ENCODE measurements around the gene UBE2Q1.

The UBE2Q1 gene

DNA sequence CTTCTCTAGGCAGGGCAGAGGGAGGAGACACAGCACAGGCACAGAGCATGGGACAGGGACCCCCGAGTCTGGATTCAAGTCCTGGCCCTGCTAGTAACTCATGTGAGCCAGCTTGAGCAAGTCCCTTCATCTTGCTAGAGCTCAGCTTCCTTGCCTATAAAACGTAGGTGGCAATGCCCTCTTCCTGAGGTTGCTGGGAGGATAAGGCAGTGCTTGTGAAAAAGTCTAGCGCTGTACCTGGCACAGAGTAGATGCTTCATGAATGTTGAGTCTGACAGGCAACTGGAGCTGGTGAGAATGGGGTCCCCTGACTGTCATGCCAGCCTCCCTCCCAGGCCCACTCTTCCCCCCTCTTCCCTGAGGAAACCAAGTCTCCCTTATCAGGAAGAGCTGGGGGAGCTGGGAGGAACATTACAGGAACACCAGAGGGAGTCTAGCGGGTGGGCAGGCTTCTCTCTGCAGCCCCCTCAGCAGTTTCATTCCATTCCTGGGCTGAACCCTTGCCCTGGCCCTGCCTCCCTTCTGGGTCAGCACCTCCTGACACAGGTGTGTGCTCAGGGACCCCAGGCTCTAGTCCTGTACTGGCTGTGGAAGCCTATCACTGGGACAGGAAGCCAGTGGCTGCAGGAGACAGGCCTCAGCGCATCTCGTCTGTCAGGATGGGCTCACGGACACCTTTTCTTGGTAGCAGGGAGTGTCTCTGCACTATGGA is 19.0 kb upstream of the UBE2Q1 start:
- no peak for DNase-seq (ENCODE audit: low spot score)

DNA sequence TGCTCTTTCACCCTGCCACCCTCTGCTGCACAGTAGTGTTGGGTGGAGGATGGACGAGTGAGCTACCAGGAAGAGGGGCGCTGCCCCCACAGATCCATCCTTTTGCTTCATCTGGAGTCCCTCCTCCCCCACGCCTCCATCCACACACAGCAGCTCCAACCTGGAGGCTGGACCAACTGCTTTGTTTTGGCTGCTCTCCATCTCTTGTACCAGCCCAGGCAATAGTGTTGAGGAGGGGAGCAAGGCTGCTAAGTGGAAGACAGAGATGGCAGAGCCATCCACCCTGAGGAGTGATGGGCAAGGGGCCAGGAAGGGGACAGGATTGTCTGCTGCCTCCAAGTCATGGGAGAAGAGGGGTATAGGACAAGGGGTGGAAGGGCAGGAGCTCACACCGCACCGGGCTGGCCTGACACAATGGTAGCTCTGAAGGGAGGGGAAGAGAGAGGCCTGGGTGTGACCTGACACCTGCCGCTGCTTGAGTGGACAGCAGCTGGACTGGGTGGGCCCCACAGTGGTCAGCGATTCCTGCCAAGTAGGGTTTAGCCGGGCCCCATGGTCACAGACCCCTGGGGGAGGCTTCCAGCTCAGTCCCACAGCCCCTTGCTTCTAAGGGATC is 17.6 kb upstream of the UBE2Q1 start:
- DNase-seq (ENCODE audit: low spot score), result no peak

DNA sequence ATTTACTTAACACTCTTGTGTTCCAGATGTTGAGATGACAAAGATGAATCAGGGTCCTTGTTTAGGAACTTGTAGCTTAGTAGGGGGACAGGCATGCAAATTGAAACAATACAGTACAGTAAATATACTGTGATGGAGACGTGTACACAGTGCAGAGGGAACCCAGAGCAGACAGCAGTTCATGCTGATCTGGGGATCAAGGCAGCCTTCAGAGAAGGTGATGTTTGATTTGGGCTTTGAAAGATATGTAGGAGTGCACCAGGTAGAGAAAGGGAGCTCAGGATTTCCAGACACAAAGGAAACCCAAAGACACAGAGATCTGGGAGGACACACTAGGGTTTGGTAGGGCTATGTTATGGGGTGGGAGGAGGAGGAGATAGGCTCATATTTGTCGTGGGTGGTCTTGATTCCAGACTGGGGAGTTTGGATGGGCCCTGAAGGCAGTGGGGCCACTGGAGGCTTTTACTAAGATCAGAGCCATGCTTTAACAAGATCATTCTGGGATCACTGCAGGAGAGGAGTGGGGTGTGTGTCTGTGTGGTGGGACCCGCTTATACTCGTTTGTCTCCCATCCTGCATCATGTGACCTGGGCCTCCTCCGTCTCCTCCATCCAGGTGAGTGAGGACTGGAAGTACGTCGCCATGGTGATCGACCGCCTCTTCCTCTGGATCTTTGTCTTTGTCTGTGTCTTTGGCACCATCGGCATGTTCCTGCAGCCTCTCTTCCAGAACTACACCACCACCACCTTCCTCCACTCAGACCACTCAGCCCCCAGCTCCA is 16.9 kb upstream of the UBE2Q1 start:
- no peak for DNase-seq (ENCODE audit: low spot score)

DNA sequence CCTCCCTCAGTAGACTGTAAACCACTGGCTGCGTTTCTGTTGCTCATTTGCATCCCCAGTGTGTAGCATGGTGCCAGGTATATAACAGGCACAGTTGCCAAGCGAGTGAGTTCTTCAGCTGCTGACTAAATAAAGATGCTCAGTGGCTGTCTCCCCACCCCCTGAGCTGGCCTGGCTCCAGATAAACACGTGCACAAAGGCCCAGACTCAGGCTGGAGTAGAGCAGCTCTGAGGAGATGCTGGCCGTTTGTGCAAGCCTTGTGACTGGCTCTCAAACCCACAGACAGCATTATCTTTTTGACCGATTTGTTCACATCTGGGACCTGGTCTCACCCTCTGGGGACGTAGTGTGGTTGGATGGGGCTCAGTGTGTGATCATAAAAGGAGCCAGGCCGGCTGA is 16.3 kb upstream of the UBE2Q1 start:
- DNase-seq (ENCODE audit: low spot score), result no peak

DNA sequence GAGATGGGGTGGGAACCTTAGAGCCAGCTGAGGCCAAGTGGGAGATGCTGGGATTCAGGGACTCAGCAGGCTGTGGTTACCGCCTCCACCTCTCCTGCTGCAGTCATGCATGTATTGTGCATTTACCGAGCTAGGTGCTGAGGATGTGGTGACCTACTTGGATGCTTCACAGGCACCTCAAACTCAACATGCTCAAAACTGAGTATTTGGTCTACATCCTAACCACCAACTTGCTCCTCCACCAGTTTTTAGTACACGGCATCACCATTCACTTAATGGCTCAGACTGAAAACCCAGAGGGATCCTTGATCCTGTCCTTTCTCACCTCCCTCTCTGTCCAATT is 14.7 kb upstream of the UBE2Q1 start:
- DNase-seq (ENCODE audit: low spot score), result no peak

DNA sequence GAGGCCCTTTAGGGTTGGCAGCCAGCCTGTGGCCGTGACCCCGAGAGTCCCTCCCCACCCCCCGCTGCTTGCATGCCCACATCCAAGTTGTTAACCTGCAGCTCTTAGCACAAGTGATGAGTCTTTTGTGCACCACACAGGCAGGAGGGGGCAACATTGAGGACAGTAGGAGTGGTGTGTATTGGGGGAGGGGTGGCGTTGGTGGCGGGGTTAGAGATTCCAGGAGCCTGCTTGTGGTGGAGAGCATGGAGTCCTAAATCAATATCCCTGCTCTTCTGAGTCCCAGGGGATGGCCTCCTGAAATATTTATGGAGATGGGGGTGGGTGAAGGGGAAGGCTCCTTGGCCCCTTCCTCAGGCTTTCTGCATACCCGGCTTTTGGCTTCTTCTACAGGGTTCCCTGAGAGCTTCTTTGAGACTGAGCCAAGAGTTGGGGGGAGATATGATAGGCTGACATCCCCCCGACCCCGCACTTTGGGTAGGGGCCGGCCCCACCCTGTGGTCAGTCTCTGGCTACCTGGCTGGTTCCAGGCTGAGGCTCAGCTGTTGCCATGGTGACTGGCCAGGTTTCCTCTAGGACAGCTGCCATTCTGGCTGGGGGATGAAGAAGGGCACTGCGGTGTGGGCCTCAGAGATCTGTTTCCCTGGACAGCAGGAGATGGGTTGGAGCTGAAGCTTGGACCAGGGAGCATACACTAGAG is 14.2 kb upstream of the UBE2Q1 start:
- no peak for DNase-seq (ENCODE audit: low spot score)

DNA sequence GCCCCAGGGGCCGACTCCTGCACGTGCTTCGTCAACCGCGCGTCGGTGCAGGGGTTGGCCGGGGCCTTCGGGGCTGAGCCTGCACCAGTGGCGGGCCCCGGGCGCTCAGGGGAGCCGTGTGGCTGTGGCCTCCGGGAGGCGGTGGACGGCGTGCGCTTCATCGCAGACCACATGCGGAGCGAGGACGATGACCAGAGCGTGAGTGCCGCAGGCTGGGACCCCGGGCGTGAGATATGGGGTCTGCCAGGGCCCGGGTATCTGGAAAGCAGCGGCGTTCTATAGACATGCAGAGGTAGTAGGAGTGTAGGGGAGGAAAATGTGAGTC is 13.5 kb upstream of the UBE2Q1 start:
- DNase-seq (ENCODE audit: low spot score), result no peak

DNA sequence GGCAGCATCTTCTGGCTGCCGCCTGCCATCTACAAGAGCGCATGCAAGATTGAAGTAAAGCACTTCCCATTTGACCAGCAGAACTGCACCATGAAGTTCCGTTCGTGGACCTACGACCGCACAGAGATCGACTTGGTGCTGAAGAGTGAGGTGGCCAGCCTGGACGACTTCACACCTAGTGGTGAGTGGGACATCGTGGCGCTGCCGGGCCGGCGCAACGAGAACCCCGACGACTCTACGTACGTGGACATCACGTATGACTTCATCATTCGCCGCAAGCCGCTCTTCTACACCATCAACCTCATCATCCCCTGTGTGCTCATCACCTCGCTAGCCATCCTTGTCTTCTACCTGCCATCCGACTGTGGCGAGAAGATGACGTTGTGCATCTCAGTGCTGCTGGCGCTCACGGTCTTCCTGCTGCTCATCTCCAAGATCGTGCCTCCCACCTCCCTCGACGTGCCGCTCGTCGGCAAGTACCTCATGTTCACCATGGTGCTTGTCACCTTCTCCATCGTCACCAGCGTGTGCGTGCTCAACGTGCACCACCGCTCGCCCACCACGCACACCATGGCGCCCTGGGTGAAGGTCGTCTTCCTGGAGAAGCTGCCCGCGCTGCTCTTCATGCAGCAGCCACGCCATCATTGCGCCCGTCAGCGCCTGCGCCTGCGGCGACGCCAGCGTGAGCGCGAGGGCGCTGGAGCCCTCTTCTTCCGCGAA is 12.9 kb upstream of the UBE2Q1 start:
- DNase-seq (ENCODE audit: low spot score), result no peak

DNA sequence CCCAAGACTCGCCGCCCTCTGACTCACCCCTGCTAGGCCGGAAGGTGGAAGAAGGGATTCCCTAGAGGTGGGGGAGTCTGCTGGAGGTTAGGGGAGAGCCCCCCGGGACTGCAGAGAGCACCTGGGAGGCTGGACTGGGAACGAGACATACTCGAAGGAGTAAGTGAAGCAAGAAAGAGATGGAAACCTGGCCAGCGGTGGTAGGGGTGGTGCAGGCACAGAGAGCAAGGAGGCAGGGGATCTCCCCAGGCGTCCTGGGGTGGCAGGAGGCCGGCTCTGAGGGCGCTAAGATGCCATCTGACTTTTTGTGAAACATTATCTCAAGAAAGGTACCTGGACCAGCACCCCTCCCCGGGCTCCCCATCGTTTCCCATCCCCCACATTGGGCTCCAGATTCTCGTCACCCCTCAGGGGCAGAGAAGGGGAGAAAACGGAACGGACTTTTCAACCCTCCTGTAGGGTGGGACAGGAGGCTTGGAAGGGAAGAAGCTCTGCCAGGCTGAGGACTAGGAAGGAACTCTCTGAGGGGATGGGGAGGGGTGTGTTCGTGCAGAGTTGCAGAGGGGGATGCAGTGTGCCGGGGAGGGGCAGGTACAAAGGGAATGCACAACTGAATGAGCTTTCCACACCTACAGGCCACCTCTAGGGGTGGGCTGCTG is 9.8 kb upstream of the UBE2Q1 start:
- DNase-seq (ENCODE audit: low spot score), result no peak

DNA sequence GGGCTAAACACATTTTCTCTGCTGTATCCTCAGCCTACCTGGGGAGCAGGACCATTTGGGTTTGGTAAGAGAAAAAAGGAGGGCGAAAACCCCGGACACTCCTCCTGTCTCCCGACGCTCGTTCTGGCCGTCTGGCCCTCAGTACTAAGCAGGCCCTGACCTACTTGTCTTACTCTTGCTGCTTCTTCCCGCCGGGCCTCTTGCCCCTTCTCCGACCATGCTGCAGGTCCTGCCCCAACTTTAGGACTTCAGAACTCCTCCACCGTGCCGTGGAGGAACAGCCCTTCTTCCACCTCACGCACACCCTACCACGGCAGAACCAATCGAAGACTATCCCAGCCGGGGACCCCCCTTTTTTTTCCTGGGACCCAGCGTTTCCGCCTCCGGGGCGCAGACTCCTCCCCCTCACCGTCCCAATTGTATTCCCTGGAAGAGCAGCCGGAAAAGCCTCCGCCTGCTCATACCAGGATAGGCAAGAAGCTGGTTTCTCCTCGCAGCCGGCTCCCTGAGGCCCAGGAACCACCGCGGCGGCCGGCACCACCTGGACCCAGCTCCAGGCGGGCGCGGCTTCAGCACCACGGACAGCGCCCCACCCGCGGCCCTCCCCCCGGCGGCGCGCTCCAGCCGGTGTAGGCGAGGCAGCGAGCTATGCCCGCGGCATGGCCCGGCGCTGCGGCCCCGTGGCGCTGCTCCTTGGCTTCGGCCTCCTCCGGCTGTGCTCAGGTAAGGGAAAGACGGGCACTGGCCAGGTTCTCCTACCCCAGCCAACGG is 9.1 kb upstream of the UBE2Q1 start, which contains the start of gene CHRNB2:
Gene CHRNB2 (plus strand): TSS at position 393 of the 771 bp plus-strand sequence. CDS start 267 bp downstream, at position 660.
- peak; percentile 37 for DNase-seq (ENCODE audit: low spot score)

DNA sequence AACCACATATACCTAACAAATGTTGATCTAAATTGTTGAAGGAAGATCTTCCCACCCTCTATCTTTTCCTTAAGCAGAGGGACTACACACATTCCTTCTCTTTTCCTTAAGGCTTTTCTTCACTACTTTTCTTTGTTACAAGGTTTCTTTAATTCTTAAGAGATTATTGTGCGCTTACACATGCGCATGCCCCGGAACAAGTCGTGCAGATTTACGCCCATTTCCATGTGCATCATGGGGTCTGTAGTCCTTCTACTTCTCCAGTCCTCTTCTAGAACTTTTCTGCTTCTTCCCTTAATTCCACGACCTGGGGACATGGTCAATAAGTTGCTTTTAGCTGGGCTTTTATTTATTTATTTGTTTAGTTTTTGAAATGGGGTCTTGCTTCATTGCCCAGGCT is 7.4 kb upstream of the UBE2Q1 start:
- no peak for DNase-seq (ENCODE audit: low spot score)

DNA sequence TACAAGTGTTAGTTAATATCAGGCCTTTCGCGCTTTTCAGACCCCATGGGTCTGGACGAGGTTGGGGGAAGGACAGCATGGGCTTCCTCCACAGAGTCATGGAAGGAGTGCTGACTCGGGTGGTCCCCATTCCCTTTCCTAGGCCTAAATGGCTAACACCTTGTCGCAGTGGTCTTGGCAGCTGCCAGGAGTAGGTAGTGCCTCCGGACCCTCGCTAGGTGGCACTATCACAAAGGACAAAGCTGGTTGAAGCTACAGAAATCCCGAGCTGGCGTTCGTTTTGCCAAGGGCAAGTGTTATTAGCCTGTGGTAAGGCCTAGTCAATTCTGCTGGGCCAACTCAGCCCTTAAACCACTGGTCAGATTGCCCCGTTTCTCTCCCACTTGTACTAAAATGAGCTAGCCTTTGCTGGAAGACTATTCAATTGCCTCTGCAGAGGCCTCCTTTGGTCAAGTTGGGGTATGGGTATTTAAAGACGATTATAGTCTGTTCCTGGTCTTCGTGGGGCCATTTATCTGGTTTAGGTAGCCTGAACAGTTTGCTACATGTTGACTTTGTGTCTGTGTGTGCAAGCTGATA is 1.1 kb upstream of the UBE2Q1 start:
- peak; percentile 91 for DNase-seq (ENCODE audit: low spot score)

DNA sequence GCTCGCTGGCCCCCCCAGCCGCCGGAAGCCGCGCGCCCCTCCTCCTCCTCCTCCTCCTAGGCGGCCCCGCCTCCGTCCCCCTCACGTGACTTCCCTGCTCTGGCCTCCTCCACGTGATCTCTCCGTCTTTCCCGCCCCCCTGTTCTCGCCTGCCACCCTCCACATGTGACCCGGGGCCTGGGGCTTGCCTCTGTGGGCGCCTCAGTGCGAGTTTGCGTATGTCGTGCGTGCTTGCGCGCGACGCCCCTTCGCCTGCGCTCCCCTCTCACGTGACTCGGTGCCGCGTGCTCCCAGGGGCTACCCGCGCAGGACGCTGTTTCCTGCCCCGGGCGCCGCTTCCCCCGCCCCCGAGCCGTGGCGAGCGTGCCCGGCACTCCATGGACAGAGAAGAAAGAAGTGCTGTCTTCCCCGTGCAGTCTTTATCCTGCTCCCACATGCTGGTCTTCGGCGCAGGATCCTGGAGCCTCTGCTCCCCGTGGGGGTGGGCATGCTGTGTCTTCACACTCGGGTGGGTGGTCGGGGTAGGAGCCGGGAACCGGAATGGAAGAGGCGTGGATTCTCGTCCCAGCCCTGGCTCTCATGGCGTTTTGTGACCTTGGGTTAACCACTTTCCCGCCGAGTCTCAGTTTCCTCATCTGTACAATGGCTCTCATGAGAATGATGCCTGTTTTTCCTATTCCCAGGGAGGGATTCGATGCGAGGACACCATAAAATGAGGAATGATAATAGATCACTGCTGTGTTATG is 431 bp upstream of the UBE2Q1 start:
- peak; percentile 91 for DNase-seq (ENCODE audit: low spot score)

DNA sequence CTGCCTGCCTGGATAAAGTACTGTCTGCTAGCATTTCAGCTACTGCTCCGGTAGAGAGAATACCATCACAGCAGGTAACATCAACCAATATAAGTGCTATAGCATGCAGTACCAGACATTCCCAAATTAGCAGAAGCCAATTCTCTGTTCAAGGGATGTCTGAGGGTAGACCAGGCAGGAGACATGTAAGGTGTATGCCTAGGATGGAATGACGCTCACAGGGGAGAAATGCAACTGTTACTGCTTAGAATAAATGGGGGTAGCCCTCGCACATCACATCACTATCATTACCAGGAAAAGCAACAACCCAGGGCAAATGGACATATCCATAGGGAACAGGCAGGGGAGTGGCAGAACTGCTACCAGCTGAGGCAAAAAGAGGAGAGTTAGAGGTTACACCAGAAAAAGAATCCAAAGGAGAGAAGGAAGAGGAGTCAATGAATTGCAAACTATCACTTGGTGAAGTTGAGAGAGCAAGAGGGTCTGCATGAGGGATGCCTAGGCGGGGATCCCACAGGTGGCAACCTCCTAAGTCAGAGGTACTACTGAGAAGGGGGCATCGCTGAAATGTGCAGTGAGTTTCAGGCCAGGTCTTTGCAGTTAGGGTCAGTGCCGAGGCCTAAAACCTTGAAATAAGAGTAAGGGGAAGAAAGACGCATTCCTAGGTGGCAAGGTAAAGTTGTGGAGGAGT is 1.1 kb downstream of the UBE2Q1 start:
- DNase-seq (ENCODE audit: low spot score), result peak; percentile 15

DNA sequence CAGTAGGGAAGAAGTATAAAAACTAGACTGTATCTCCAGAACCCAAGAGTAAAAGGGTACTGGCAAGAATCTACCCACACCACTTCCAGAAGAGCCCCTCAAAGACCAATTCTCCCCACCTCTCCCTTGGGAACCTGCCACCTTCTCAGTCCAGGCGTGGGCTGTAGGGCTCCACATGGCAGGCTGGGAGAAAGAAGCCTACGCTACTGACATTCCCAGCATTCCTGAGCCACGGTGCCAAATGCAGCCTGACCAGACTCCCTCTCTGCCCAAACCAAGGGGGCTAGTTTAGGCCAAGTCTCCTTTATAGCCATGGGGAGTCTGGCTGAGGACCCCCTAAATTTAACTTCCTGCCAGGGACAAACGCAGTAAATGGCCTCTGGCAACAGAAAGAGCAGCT is 2.0 kb downstream of the UBE2Q1 start:
- no peak for DNase-seq (ENCODE audit: low spot score)

DNA sequence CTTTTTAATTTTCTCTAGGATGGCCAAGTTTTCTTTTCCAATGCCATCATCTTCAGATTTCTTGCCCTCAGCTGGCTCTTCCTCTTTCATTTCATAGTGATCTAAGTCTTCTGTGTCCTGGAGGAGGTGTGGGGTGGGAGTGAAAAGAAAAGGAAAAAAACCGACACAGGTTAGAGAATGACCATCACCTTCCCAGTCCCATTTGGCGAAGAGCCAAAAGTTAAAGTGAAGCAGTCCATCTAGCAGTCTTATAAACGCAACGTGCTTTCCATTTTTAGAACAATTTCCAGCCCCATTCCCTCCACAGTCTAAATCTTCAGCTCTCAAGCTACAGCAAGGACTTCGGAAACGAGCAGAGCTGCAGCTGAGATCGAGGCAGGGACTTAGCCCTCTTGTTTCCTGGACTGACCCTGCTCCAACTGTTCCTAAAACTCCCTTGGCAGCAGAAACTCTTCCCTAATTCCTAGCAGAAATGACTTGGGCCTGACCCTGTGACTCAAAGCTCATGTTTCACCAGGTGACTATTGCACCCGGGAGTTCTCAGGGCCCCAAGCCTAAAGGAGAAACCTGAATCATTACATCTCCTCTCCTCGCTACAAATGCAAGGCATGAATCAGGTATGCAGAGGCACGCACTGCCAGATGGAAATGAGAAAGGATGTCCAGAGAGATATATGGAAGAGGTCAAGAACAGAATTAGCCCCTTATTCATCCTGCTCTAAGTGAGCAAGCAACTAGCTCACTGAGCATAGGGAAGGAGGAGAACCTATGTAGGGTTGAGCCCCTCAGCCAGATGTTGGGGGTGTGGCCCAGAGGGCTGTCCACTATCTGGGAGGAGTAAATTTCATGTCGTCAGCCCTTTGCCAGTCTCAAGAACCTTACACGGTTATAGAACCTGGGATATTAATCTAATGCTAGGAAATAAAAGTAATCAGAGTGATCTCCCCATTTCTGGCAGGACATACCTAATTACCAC is 5.1 kb downstream of the UBE2Q1 start:
- DNase-seq (ENCODE audit: low spot score), result no peak

DNA sequence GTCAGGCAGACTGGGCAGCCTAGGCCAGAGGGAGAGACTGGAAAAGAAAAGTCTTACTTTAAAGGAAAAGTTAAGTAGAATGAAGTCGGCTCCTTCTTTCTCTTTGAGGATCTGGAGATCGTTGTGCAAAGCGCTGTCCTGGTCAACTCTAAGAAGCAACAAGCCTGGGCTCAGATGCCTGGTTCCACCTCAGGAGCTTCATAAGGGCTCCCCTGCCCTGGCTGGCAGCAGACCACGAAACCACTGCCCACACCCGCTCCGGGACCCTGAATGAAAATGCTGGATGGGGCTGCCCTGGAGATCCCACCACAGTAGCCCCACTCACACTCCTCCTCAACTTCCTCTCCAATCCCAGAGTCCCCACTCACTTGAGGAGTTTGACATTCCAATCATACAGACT is 6.4 kb downstream of the UBE2Q1 start:
- no peak for DNase-seq (ENCODE audit: low spot score)

DNA sequence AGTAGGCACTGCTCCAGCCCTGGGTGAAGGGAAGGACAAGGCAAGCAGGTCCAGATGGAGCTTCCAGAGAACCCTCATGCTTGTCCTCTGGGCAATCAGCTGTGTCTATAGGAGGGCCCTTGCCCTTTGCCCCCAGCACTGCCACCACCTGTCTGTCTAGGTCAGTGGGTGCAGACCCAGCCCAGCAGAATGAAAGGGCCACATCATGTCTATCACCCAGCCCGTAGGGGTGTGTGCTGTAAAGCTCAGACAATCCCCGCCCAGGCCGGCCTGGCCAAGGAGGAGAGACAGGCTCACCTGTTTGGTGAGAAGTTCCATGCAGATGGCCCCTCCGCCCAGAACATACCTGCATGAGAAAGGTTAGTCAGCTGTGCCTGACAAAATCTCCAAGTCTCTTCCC is 7.0 kb downstream of the UBE2Q1 start:
- no peak for DNase-seq (ENCODE audit: low spot score)

All from hematopoietic multipotent progenitor cell treated with erythropoietin and hydrocortisone succinate and interleukin-3 and kit ligand, for 17 days (in vitro differentiated cells).